H9 (cell line): Measurements from ENCODE around the gene KCNIP1. TPM values are rescaled to one million over a fixed set of nuclear protein-coding genes. Genes with fewer than 3 reads are reported as not detected.

Experiments used
- DNase-seq: peaks from one replicate; pipeline ENCODE4 v3.0.0-alpha.2; 2017
- H2AFZ ChIP-seq: one replicate; pipeline ENCODE4 v1.6.1; 2013; ENCODE audit warnings: mild to moderate bottlenecking, low read length, control low read depth, moderate library complexity
- H2AK5ac ChIP-seq: 2 replicates; pipeline ENCODE4 v1.6.1; 2013; ENCODE audit warnings: low read length, control low read depth, mixed read lengths; ENCODE audit not compliant: insufficient read length
- H2BK120ac ChIP-seq: one replicate; pipeline ENCODE4 v1.6.1; 2013; ENCODE audit warnings: low read depth, mild to moderate bottlenecking, low read length, control low read depth, inconsistent platforms; ENCODE audit not compliant: poor library complexity, severe bottlenecking
- H2BK12ac ChIP-seq: 2 replicates; pipeline ENCODE4 v1.6.1; 2013; ENCODE audit warnings: low read length, control low read depth, mixed read lengths, low read depth; ENCODE audit not compliant: insufficient read length
- H2BK15ac ChIP-seq: 2 replicates; pipeline ENCODE4 v1.6.1; 2013; ENCODE audit warnings: low read depth, low read length, control low read depth
- H2BK20ac ChIP-seq: one replicate; pipeline ENCODE4 v1.6.1; 2013; ENCODE audit warnings: low read depth, mild to moderate bottlenecking, low read length, control low read depth, inconsistent platforms; ENCODE audit not compliant: poor library complexity, severe bottlenecking
- H2BK5ac ChIP-seq: 2 replicates; pipeline ENCODE4 v1.6.1; 2013; ENCODE audit warnings: low read length, control low read depth, mixed read lengths; ENCODE audit not compliant: insufficient read length
- H3K14ac ChIP-seq: 2 replicates; pipeline ENCODE4 v1.6.1; 2013; ENCODE audit warnings: low read length, control low read depth; ENCODE audit not compliant: insufficient read depth
- H3K18ac ChIP-seq: 2 replicates; pipeline ENCODE4 v1.6.1; 2013; ENCODE audit warnings: low read depth, mild to moderate bottlenecking, mixed read lengths, low read length, control low read depth; ENCODE audit not compliant: insufficient read length
- H3K23ac ChIP-seq: 2 replicates; pipeline ENCODE4 v1.6.1; 2013; ENCODE audit warnings: low read length, control low read depth, mixed read lengths, low read depth; ENCODE audit not compliant: insufficient read length
- H3K23me2 ChIP-seq: 2 replicates; pipeline ENCODE4 v1.6.1; 2013; ENCODE audit warnings: low read depth, mild to moderate bottlenecking, mixed read lengths, low read length, control low read depth; ENCODE audit not compliant: insufficient read length, poor library complexity, severe bottlenecking
- H3K27ac ChIP-seq: 2 replicates; pipeline ENCODE4 v1.5.1; 2013; ENCODE audit warnings: low read length, control low read depth, mixed read lengths, low read depth; ENCODE audit not compliant: insufficient read length
- H3K27me3 ChIP-seq: 2 replicates; pipeline ENCODE4 v1.6.1; 2013; ENCODE audit warnings: low read length, control low read depth, inconsistent platforms; ENCODE audit not compliant: insufficient read depth
- H3K4ac ChIP-seq: 2 replicates; pipeline ENCODE4 v1.6.1; 2013; ENCODE audit warnings: low read depth, mild to moderate bottlenecking, control low read depth, inconsistent platforms, low read length, moderate library complexity
- H3K4me1 ChIP-seq: 2 replicates; pipeline ENCODE4 v1.6.1; 2013; ENCODE audit warnings: low read length, control low read depth, inconsistent platforms; ENCODE audit not compliant: insufficient read depth
- H3K4me2 ChIP-seq: 2 replicates; pipeline ENCODE4 v1.6.1; 2013; ENCODE audit warnings: low read length, control low read depth, mixed read lengths; ENCODE audit not compliant: insufficient read length, insufficient read depth
- H3K56ac ChIP-seq: 2 replicates; pipeline ENCODE4 v1.6.1; 2013; ENCODE audit warnings: low read depth, mild to moderate bottlenecking, mixed read lengths, low read length, control low read depth; ENCODE audit not compliant: insufficient read length
- H3K79me1 ChIP-seq: 2 replicates; pipeline ENCODE4 v1.6.1; 2013; ENCODE audit warnings: low read depth, mild to moderate bottlenecking, moderate library complexity, low read length, control low read depth, inconsistent platforms; ENCODE audit not compliant: insufficient read depth, poor library complexity, severe bottlenecking
- H3K79me2 ChIP-seq: 2 replicates; pipeline ENCODE4 v1.6.1; 2013; ENCODE audit warnings: low read length, control low read depth, inconsistent platforms; ENCODE audit not compliant: insufficient read depth
- H3K9ac ChIP-seq: 2 replicates; pipeline ENCODE4 v1.6.1; 2013; ENCODE audit warnings: low read length, control low read depth, mixed read lengths; ENCODE audit not compliant: insufficient read length; ENCODE audit errors: extremely low read depth
- H3K9me3 ChIP-seq: one replicate; pipeline ENCODE4 v1.6.1; 2013; ENCODE audit warnings: low read depth, low read length, inconsistent platforms; ENCODE audit not compliant: control insufficient read depth
- H3T11ph ChIP-seq: one replicate; pipeline ENCODE4 v1.6.1; 2013; ENCODE audit warnings: mild to moderate bottlenecking, low read length, control low read depth, inconsistent platforms
- H4K20me1 ChIP-seq: one replicate; pipeline ENCODE4 v1.6.1; 2013; ENCODE audit not compliant: control insufficient read depth, insufficient read length, insufficient read depth
- H4K5ac ChIP-seq: 2 replicates; pipeline ENCODE4 v1.6.1; 2013; ENCODE audit warnings: low read depth, mild to moderate bottlenecking, mixed read lengths, low read length, control low read depth; ENCODE audit not compliant: insufficient read length
- H4K8ac ChIP-seq: replicated peaks from 2 replicates; pipeline ENCODE4 v1.6.1; 2013; ENCODE audit warnings: low read length, control low read depth, mixed read lengths, low read depth; ENCODE audit not compliant: insufficient read length
- H4K91ac ChIP-seq: 2 replicates; pipeline ENCODE4 v1.6.1; 2013; ENCODE audit warnings: low read depth, mild to moderate bottlenecking, moderate library complexity, mixed read lengths, low read length, control low read depth; ENCODE audit not compliant: insufficient read length
- H3K27ac Mint-ChIP-seq, 3 experiments: 2 replicates in 2 of 3; 3 replicates in 1 of 3; pipeline ENCODE4 v1.8.0; 2020 to 2021; ENCODE audit warnings: mixed read lengths in 3 of 3, mild to moderate bottlenecking in 1 of 3, moderate library complexity in 1 of 3
- H3K27me3 Mint-ChIP-seq: 2 replicates; pipeline ENCODE4 v1.8.0; 2021; ENCODE audit warnings: low read depth, mild to moderate bottlenecking, moderate library complexity, mixed read lengths
- H3K36me3 Mint-ChIP-seq, 3 experiments: 2 replicates in 2 of 3; 3 replicates in 1 of 3; pipeline ENCODE4 v1.8.0; 2020 to 2021; ENCODE audit warnings: low read depth in 3 of 3, mixed read lengths in 3 of 3; ENCODE audit not compliant: insufficient read depth in 1 of 3
- H3K4me1 Mint-ChIP-seq, 2 experiments: 2 replicates each; pipeline ENCODE4 v1.8.0; 2020; ENCODE audit warnings: mixed read lengths in 2 of 2
- H3K4me3 Mint-ChIP-seq, 2 experiments: 2 replicates in 1 of 2; 3 replicates in 1 of 2; pipeline ENCODE4 v1.8.0; 2020 to 2021; ENCODE audit warnings: mild to moderate bottlenecking in 2 of 2, mixed read lengths in 2 of 2, moderate library complexity in 1 of 2
- H3K9me3 Mint-ChIP-seq, 2 experiments: 2 replicates in 1 of 2; 3 replicates in 1 of 2; pipeline ENCODE4 v1.8.0; 2020; ENCODE audit warnings: mild to moderate bottlenecking in 2 of 2, mixed read lengths in 2 of 2, moderate library complexity in 1 of 2
- CTCF ChIP-seq: fragments of 200-600 bp; sonication (generic); conservative IDR thresholded peaks from 3 replicates; pipeline ENCODE4 v1.8.0; 2021; ENCODE audit warnings: antibody characterized with exemption, mild to moderate bottlenecking
- WGBS: extraction: QIAGEN DNeasy Blood & Tissue Kit; methylation state at CpG from one replicate; pipeline ENCODE4 v1.1.7; 2013; ENCODE audit warnings: missing lambda C conversion rate, low lambda C conversion rate, mixed read lengths; ENCODE audit not compliant: insufficient read length; ENCODE audit errors: extremely low coverage; 5-methylcytosine and 5-hydroxymethylcytosine counted together
- total RNA-seq: library from RNA; stranded (reverse); gene quantifications from 2 replicates; pipeline ENCODE4 v1.2.1, GENCODE V29; 2021

Gene KCNIP1
- total RNA-seq, 1 experiment from 2014 or later = 0.63 TPM

GRCh38 chr5:170476704-170477103 lies 27.1 kb upstream of the KCNIP1 start:
- Histone ChIP-seq H3K4me1 (no peaks in the 10 kb centered on the region; the same call in 1 of the 2 replicates), H2BK15ac (no peak overlapping the region), H2BK5ac (no peak overlapping the region), H3K9ac (no peak overlapping the region), H2BK120ac (no peak overlapping the region), H2BK20ac (no peak overlapping the region), H2BK12ac (no peak overlapping the region), H3K79me2 (no peaks in the 10 kb centered on the region), H3K56ac (no peak overlapping the region), H3K14ac (no peak overlapping the region), H4K5ac (no peak overlapping the region), H3K9me3 (no peaks in the 10 kb centered on the region), H2AK5ac (no peak overlapping the region), H4K20me1 (no peaks in the 10 kb centered on the region), H4K91ac (no peak overlapping the region), H3K27ac (no peak overlapping the region), H3K23ac (no peak overlapping the region), H3K18ac (no peak overlapping the region), H3T11ph (no peak overlapping the region), H2AFZ (no peak overlapping the region), H4K8ac (no peak overlapping the region), H3K27me3 (no peaks in the 10 kb centered on the region), H3K23me2 (no peaks in the 10 kb centered on the region), H3K4me2 (no peak overlapping the region), H3K4ac (no peak overlapping the region), H3K79me1 (no peaks in the 10 kb centered on the region)
- no peak for DNase-seq
- TF ChIP-seq CTCF = no peak
- WGBS = no CpG with 5 or more reads among the region's 3 CpGs
- Mint-ChIP-seq H3K36me3 (no peaks in the 10 kb centered on the region), H3K4me1 (peaks cover 21 to 22% of the 10 kb centered on the region in 2 experiments), H3K4me3 (no peak overlapping the region), H3K27ac (no peak overlapping the region), H3K27me3 (peaks cover 7% of the 10 kb centered on the region; the same call in 1 of the 2 replicates), H3K9me3 (peaks cover 0 to 2% of the 10 kb centered on the region in 2 experiments; a peak in 1 of 5 replicates)
